Measurements from ENCODE around the gene DCDC1.
A peak's percentile ranks its signal among the peaks of the same experiment; 100 is the strongest.

Gene DCDC1

GRCh38 chr11:31369348-31370329, at the start of gene DCDC1, which contains the start of gene DNAJC24:
Gene DCDC1, minus strand, starts transcription at chr11:31369739. Its CDS starts 41,459 bp downstream, at chr11:31328280.
Gene DNAJC24, plus strand, starts transcription at chr11:31369860. Its CDS starts 889 bp downstream, at chr11:31370749.
- DNase-seq (ENCODE audit: low spot score) = peak; percentile 93

- no peak for DNase-seq (ENCODE audit: low spot score)
These were observed 49.6 kb upstream of the DCDC1 start for GRCh38 chr11:31419138-31419537.

GRCh38 chr11:31417816-31418215, 48.3 kb upstream of the DCDC1 start:
- DNase-seq (ENCODE audit: low spot score) = no peak

DNA sequence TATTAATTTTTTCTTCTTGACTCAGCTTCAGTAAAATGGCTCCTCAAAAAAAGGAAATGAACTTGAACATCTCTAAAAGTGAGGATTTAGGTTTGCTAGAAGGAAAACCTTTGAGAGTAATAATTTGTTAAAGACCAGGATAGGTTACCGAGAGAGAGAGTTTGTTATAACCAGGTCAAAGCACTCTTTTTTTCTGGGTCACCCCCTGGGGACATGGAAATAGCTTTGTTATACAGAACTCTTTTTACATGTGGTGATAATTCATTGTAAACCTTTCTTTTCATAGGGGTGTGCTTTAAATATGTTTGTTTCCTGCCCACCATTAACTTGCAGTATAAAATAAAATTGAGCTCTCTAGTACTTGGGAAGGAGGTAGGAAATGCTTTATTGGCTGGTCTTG, 47.8 kb upstream of the DCDC1 start:
- DNase-seq (ENCODE audit: low spot score) = no peak

DNA sequence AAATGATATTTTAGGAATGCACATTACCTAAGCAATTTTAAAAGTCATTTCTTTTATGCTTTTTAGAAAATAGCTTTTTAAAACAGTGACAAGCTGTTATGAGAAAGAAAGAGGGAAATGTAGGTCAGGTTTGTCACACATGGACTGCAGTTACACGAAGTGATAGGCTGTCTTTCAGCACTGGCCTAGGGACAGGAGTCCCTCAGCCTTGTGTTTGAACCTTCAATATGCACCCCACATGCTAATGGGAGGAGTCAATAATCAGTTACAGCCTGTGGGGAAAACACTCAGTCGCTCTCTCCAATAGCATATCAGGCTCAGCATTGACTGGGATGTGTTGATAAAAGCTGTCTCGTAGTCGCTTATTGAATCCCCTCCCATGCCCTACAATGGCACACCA, 45.9 kb upstream of the DCDC1 start:
- DNase-seq (ENCODE audit: low spot score) = no peak

DNA sequence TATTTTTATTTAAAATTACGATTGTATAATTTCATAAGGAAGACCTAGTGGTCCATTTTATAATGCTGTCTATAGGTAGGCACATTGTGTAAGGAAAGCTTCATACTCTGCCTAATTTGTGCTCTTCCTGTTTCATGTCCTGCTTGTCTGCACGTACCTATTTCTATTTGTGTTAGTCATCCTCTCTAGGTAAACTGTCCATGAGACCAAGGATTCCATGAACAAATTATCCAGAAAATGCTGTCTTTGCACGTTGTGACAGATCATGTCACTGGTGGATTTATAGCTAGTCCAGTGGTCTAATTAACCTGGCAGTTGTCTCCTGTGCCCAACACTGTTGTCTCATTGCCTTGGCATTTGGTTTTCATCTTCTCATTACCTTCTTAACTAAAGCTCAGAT, 44.8 kb upstream of the DCDC1 start:
- DNase-seq (ENCODE audit: low spot score) = peak; percentile 60

- peak; percentile 21 for DNase-seq (ENCODE audit: low spot score)
These were observed 43.4 kb upstream of the DCDC1 start for GRCh38 chr11:31412946-31413345.

GRCh38 chr11:31408201-31408600, 38.7 kb upstream of the DCDC1 start:
- no peak for DNase-seq (ENCODE audit: low spot score)

DNA sequence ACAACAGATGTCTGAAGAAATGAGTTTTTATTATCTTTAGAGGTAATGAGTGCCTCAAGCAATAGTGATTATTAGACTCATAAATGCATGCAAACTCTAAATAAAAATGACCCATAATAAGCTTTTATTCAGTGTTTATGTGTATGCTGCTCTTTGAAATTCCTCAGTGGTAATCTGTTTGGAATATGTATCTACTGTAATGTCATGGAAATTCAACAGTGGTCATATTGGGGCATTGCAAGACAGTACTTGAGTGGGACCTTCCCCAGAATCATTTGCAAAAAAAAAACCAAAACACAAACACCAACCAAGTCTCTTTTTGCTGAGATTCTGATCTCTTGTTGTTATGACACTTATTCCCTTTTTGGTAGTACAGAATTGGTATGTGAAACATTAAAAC, 35.1 kb upstream of the DCDC1 start:
- no peak for DNase-seq (ENCODE audit: low spot score)

GRCh38 chr11:31397239-31397834, 27.8 kb upstream of the DCDC1 start:
- peak; percentile 19 for DNase-seq (ENCODE audit: low spot score)

GRCh38 chr11:31387379-31387778, 17.8 kb upstream of the DCDC1 start:
- DNase-seq (ENCODE audit: low spot score) = no peak

- no peak for DNase-seq (ENCODE audit: low spot score)
These were observed 13.6 kb upstream of the DCDC1 start for GRCh38 chr11:31383116-31383515.

GRCh38 chr11:31375879-31376278, 6.3 kb upstream of the DCDC1 start:
- no peak for DNase-seq (ENCODE audit: low spot score)

DNA sequence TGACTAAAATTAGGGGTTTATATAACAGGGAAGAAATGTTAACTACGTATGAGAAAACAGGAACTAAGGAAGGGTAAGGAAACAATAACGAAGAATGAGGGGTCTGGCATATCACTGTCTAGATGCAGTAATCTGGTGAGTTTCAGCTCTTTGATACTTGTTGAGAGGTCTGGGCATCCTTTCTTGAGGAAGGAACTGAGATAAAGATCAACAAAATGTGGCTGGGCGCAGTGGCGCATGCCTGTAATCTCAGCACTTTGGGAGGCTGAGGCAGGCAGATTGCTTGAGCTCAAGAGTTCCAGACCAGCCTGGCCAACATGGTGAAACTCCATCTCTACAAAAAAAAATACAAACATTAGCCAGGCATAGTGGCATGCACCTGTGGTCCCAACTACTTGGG, 2.7 kb downstream of the DCDC1 start:
- DNase-seq (ENCODE audit: low spot score) = no peak

DNA sequence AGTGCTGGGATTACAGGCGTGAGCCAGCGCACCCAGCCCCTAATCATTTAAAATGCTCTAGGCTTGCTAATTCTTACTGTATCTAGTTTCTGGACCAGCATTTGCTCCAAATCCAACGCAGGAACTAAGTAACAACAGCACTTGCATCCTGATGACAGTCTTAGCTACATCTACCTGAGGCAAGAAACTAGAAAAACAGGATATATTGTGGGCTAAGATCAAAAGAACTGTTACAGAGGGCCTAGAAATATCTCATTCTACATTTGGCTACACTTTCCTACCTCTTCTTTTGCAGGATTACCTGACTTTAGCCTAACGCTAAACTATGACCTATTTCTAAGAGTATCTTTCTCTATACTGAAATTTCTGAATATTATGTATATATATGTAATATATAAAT, 7.8 kb downstream of the DCDC1 start:
- no peak for DNase-seq (ENCODE audit: low spot score)

- DNase-seq (ENCODE audit: low spot score) = peak; percentile 20
These were observed 13.7 kb downstream of the DCDC1 start for GRCh38 chr11:31355817-31356216.

DNA sequence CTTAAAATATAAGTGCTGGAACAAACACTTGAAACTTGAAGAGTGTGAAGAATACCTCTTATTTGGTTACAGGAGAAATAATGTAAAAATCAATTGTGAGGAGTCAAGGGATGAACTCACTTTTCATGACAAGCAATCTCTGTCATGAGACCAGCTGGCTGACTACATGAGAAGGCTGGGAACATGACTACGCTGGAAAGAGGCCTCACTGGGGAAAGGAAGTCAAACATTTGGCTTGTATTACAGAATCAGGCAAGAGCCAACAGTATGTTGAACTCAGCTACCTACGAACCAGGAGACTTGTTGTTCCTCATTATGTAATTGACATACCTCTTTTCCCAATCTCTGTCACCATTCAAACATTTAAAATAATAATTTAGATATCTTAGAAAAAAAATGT, 14.4 kb downstream of the DCDC1 start:
- DNase-seq (ENCODE audit: low spot score) = peak; percentile 6

GRCh38 chr11:31351168-31351567, 18.4 kb downstream of the DCDC1 start:
- no peak for DNase-seq (ENCODE audit: low spot score)

GRCh38 chr11:31340903-31341572, 28.5 kb downstream of the DCDC1 start:
- DNase-seq (ENCODE audit: low spot score) = peak; percentile 25

DNA sequence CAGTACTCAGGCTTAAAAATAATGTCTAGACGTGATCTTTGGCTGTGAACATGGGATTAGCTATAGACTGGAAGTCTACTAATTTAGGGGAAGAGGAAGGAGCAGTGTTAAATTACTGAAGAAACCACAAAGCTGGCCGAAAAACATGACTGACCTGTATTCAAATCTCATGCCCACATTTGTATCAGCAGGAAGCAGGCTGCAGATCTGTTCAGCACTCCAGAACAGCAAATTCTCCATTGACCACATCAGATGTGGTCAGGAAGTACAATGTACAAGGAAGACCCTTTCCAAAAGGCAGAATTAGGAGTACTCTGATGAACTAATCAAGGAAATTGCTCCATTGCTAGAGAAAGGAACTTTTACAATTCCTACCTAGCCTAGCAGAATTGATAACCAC, 31.7 kb downstream of the DCDC1 start:
- no peak for DNase-seq (ENCODE audit: low spot score)

- no peak for DNase-seq (ENCODE audit: low spot score)
These were observed 40.8 kb downstream of the DCDC1 start for GRCh38 chr11:31328697-31329096.

- no peak for DNase-seq (ENCODE audit: low spot score)
These were observed 42.1 kb downstream of the DCDC1 start for GRCh38 chr11:31327417-31327816.
